ENCODE results near the gene KLF16. TPM values are rescaled to one million over a fixed set of nuclear protein-coding genes. Genes with fewer than 3 reads are reported as not detected.
A peak's percentile ranks its signal among the peaks of the same experiment; 100 is the strongest.

KLF16 gene
- total and polyA plus RNA-seq, 2 donors from 2014 or later: 10.4 to 22.2 TPM

DNA sequence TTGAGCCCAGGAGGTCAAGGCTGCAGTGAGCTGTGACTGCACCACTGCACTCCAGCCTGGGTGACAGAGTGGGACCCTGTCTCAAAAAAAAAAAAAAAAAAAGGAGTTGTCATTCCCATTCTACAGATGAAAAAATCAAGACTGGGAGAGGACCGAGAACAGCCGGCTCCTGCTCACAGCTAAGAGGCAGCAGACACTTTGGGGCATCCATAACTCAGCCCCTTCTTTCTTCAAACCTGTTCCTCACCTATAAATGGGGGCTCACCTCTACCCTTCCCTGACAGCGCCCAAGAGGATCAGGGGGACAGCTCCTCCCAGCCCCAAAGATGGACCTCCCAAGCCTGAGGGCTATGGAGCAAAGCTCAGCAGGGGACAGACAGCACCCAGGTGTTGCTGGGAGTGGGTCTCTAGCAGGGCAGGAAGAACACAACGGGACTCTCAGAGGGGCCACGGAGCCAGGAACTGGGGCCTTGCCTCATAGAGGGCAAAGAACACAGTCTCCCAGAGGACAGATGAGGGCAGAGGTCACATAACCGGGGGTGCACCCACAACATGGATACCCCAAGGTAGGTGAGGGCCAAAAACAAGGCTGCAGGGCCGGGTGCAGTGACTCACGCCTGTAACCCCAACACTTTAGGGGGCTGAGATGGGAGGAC lies 3.4 kb upstream of the KLF16 start:
- Histone ChIP-seq H3K9me3 (ENCODE audit: control insufficient read depth in 2 of 3, insufficient read depth in 1 of 3, low read length in 3 of 3) (no peaks in the 10 kb centered on the region), H3K9ac (ENCODE audit: low read length in 3 of 3) (no peak overlapping the region), H3K36me3 (ENCODE audit: control insufficient read depth in 2 of 3, insufficient read depth in 3 of 3, low read length in 3 of 3) (no peaks in the 10 kb centered on the region), H3K27me3 (ENCODE audit: control insufficient read depth, insufficient read depth, low read length) (no peaks in the 10 kb centered on the region), H3K4me1 (ENCODE audit: control insufficient read depth in 2 of 3, insufficient read depth in 2 of 3, low read depth in 1 of 3, low read length in 3 of 3) (peaks cover 0 to 5% (median 0%) of the 10 kb centered on the region in 3 donors), H3K4me3 (ENCODE audit: low read length in 3 of 3) (no peak overlapping the region), H3K27ac (ENCODE audit: low read depth in 2 of 2, low read length in 2 of 2) (no peak overlapping the region)
- intact Hi-C loops (cut with DNase I): no loop called here
- DNase-seq (peak in 1 of 5 donors; percentile 72), FAIRE-seq (no peak)
- TF ChIP-seq, protein P1, sequence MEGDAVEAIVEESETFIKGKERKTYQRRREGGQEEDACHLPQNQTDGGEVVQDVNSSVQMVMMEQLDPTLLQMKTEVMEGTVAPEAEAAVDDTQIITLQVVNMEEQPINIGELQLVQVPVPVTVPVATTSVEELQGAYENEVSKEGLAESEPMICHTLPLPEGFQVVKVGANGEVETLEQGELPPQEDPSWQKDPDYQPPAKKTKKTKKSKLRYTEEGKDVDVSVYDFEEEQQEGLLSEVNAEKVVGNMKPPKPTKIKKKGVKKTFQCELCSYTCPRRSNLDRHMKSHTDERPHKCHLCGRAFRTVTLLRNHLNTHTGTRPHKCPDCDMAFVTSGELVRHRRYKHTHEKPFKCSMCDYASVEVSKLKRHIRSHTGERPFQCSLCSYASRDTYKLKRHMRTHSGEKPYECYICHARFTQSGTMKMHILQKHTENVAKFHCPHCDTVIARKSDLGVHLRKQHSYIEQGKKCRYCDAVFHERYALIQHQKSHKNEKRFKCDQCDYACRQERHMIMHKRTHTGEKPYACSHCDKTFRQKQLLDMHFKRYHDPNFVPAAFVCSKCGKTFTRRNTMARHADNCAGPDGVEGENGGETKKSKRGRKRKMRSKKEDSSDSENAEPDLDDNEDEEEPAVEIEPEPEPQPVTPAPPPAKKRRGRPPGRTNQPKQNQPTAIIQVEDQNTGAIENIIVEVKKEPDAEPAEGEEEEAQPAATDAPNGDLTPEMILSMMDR (IDR thresholded peaks at IDR 0.05; ENCODE audit: borderline replicate concordance, extremely low read depth, insufficient read depth): no peak

DNA sequence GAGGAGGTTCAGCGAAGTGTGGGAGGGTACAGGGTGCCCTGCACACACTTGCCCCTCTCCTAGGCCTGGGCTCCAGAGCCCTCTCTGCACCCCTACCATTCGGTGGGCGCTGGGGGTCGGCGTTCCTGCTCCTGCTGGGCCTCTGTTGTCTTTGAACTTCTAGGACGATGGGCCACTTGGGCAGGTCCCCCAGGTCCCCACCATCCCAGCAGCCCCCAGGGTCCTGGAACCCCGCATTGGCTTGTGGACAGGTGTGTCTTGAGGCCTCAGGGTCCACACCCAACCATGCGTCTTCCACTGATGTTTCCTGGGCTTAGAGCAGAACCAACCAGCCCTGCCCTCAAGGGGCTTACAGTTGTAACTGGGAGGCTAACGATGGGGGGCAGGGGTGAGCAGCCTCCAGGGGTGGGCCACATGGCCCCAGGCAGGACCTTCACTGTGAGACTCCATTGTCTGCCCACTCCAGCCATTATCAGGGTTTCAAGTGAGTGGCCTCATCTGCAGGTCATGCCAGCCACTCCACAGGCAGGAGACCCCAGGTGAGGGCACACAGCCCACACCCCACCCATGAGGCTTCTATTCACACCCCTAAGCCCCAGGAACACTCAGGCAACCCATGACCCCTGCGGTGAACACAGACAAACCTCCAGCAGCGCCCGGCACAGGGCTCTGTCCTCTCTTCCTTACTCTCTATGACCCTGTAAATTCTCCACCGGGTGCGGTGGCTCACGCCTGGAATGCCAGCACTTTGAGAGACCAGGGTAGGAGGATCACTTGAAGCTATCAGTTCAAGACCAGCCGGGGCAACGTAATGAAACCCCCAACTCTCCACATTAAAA lies 2.0 kb upstream of the KLF16 start:
- no peaks in the 10 kb centered on the region for H3K9me3 ChIP-seq (ENCODE audit: control insufficient read depth in 2 of 3, insufficient read depth in 1 of 3, low read length in 3 of 3)
- H3K36me3 ChIP-seq (ENCODE audit: control insufficient read depth in 2 of 3, insufficient read depth in 3 of 3, low read length in 3 of 3): no peaks in the 10 kb centered on the region
- peaks cover 0 to 13% (median 0%) of the 10 kb centered on the region in 3 donors for H3K4me1 ChIP-seq (ENCODE audit: control insufficient read depth in 2 of 3, insufficient read depth in 2 of 3, low read depth in 1 of 3, low read length in 3 of 3)
- no peak overlapping the region for H3K4me3 ChIP-seq (ENCODE audit: low read length in 3 of 3)
- DNase-seq: peak in 1 of 5 donors; percentile 85
- peak overlapping the region in 2 of 3 donors; percentile 55 to 61 for H3K9ac ChIP-seq (ENCODE audit: low read length in 3 of 3)
- no peaks in the 10 kb centered on the region for H3K27me3 ChIP-seq (ENCODE audit: control insufficient read depth, insufficient read depth, low read length)
- peak overlapping the region; percentile 74 to 88 for H3K27ac ChIP-seq (ENCODE audit: low read depth in 2 of 2, low read length in 2 of 2)
- TF ChIP-seq, protein P1 (IDR thresholded peaks at IDR 0.05; ENCODE audit: borderline replicate concordance, extremely low read depth, insufficient read depth): no peak
- FAIRE-seq: no peak
- intact Hi-C loops (cut with DNase I): no loop called here

DNA sequence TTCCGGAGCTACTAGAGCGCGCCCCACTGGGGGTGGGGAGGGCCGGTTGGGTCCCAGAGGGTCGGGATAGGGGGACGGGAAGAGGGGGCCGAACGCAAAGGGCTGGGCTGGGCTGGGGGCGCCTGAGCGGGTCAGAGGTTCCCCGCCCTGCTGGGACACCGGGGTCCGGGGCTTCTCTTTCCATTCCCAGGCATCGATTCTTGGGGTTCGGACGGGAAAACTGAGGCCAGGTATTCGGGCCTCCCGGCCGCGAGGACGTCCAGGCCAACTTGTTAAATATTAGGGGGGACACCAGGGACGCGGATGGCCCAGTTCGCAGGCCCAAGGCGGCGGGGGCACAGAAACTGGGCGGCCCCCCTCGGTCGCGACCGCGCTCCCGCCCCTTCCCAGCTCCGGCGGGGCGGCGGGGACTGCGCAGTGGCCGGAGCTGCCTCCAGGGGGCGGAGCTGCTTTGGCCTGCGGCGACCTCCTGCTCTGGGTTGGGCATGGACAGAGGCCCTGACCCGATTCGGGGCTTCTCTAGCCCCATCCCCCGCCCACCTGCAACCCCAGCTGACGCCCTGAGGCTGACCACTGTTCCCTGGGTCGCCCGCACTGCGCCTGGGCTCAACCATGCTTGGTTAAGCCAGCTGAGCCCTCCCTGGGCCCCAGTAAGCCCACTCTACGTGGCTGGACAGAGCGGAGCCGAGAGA lies 1.2 kb upstream of the KLF16 start:
- Histone ChIP-seq H3K9me3 (ENCODE audit: control insufficient read depth in 2 of 3, insufficient read depth in 1 of 3, low read length in 3 of 3) (no peaks in the 10 kb centered on the region), H3K4me3 (ENCODE audit: low read length in 3 of 3) (peak overlapping the region; percentile 38 to 60 (median 48)), H3K27ac (ENCODE audit: low read depth in 2 of 2, low read length in 2 of 2) (peak overlapping the region; percentile 74 to 88), H3K4me1 (ENCODE audit: control insufficient read depth in 2 of 3, insufficient read depth in 2 of 3, low read depth in 1 of 3, low read length in 3 of 3) (peaks cover 0 to 16% (median 2%) of the 10 kb centered on the region in 3 donors), H3K27me3 (ENCODE audit: control insufficient read depth, insufficient read depth, low read length) (no peaks in the 10 kb centered on the region), H3K36me3 (ENCODE audit: control insufficient read depth in 2 of 3, insufficient read depth in 3 of 3, low read length in 3 of 3) (no peaks in the 10 kb centered on the region), H3K9ac (ENCODE audit: low read length in 3 of 3) (peak overlapping the region in 2 of 3 donors; percentile 55 to 61)
- intact Hi-C loops (cut with DNase I): no loop called here
- DNase-seq (peak in 3 of 5 donors; percentile 82 to 92 (median 89)), FAIRE-seq (no peak)
- TF ChIP-seq, protein P1 (IDR thresholded peaks at IDR 0.05; ENCODE audit: borderline replicate concordance, extremely low read depth, insufficient read depth): peak; percentile 76

Measured in kidney (tissue), 14 donors.